Liver (tissue), 9 donors: ENCODE data around the gene ATXN7L1. TPM values are rescaled to one million over a fixed set of nuclear protein-coding genes. Genes with fewer than 3 reads are reported as not detected.

Experiments used
- DNase-seq: peaks from one replicate; pipeline ENCODE4 v3.0.0-alpha.2; 2017; ENCODE audit warnings: low spot score
- H3K27ac ChIP-seq, 2 donors: one replicate each; pipeline ENCODE4 v1.7.0; 2013; ENCODE audit warnings: inconsistent platforms in 2 of 2, low read length in 2 of 2, control low read depth in 1 of 2, low read depth in 1 of 2, mild to moderate bottlenecking in 1 of 2
- H3K27me3 ChIP-seq, 4 donors: one replicate each; pipeline versions ENCODE4 v1.6.1 to v1.7.0; 2013; ENCODE audit warnings: low read length in 3 of 4, inconsistent platforms in 1 of 4, mild to moderate bottlenecking in 1 of 4, moderate library complexity in 1 of 4; ENCODE audit not compliant: control insufficient read depth in 4 of 4, insufficient read depth in 4 of 4
- H3K36me3 ChIP-seq, 4 donors: one replicate each; pipeline versions ENCODE4 v1.6.1 to v1.7.0; 2013; ENCODE audit warnings: low read length in 3 of 4, mild to moderate bottlenecking in 3 of 4, low read depth in 1 of 4, moderate library complexity in 1 of 4; ENCODE audit not compliant: control insufficient read depth in 4 of 4, insufficient read depth in 3 of 4
- H3K4me1 ChIP-seq, 4 donors: one replicate each; pipeline versions ENCODE4 v1.6.1 to v1.7.0; 2013; ENCODE audit warnings: low read length in 3 of 4, mild to moderate bottlenecking in 3 of 4, moderate library complexity in 1 of 4; ENCODE audit not compliant: control insufficient read depth in 4 of 4, insufficient read depth in 4 of 4
- H3K4me3 ChIP-seq, 3 donors: one replicate each; pipeline versions ENCODE4 v1.6.1 to v1.7.0; 2013; ENCODE audit warnings: low read length in 3 of 3, control low read depth in 1 of 3, low read depth in 1 of 3, mild to moderate bottlenecking in 1 of 3
- H3K9ac ChIP-seq, 2 donors: one replicate each; pipeline ENCODE4 v1.7.0; 2013; ENCODE audit warnings: low read length in 2 of 2, mild to moderate bottlenecking in 2 of 2, moderate library complexity in 2 of 2, control low read depth in 1 of 2, low read depth in 1 of 2
- H3K9me3 ChIP-seq, 4 donors: one replicate each; pipeline versions ENCODE4 v1.6.1 to v1.7.0; 2013; ENCODE audit warnings: low read length in 3 of 4; ENCODE audit not compliant: control insufficient read depth in 4 of 4
- CTCF ChIP-seq: fragments of 150-350 bp; IDR thresholded peaks from 2 replicates; pipeline ENCODE4 v1.5.1; 2017; ENCODE audit warnings: improper control_type of control experiment, low read depth, low read length; ENCODE audit not compliant: missing input control
- EGR1 ChIP-seq, 2 donors: IDR thresholded peaks; 2 replicates each; pipeline ENCODE4 v1.6.1; 2016 to 2018; ENCODE audit warnings: antibody characterized with exemption in 2 of 2, low read depth in 2 of 2
- FOXA1 ChIP-seq: IDR thresholded peaks from 2 replicates; pipeline ENCODE4 v1.6.1; 2016; ENCODE audit warnings: antibody characterized with exemption
- FOXA2 ChIP-seq: IDR thresholded peaks from 2 replicates; pipeline ENCODE4 v1.6.1; 2016; ENCODE audit warnings: antibody characterized with exemption
- GABPA ChIP-seq, 2 donors: IDR thresholded peaks in 1 of 2; conservative IDR thresholded peaks in 1 of 2; 2 replicates each; pipeline ENCODE4 v1.6.1; 2016; ENCODE audit warnings: antibody characterized with exemption in 2 of 2, mild to moderate bottlenecking in 1 of 2, moderate library complexity in 1 of 2
- HNF4A ChIP-seq, 2 donors: conservative IDR thresholded peaks; 2 replicates each; pipeline ENCODE4 v1.6.1; 2016; ENCODE audit warnings: antibody characterized with exemption in 2 of 2, mild to moderate bottlenecking in 2 of 2
- HNF4G ChIP-seq: IDR thresholded peaks from 2 replicates; pipeline ENCODE4 v1.6.1; 2016; ENCODE audit warnings: antibody characterized with exemption
- JUND ChIP-seq, 2 donors: IDR thresholded peaks; 2 replicates each; pipeline ENCODE4 v1.6.1; 2016; ENCODE audit warnings: antibody characterized with exemption in 2 of 2
- NR2F2 ChIP-seq: IDR thresholded peaks from 2 replicates; pipeline ENCODE4 v1.6.1; 2016; ENCODE audit warnings: antibody characterized with exemption
- RAD21 ChIP-seq, 2 donors: IDR thresholded peaks; 2 replicates each; pipeline ENCODE4 v1.6.1; 2016; ENCODE audit warnings: antibody characterized with exemption in 2 of 2, mild to moderate bottlenecking in 2 of 2
- REST ChIP-seq: IDR thresholded peaks from 2 replicates; pipeline ENCODE4 v1.6.1; 2016; ENCODE audit warnings: antibody characterized with exemption, mild to moderate bottlenecking
- RXRA ChIP-seq, 2 donors: IDR thresholded peaks; 2 replicates each; pipeline ENCODE4 v1.6.1; 2017 to 2018; ENCODE audit warnings: antibody characterized with exemption in 2 of 2, mild to moderate bottlenecking in 1 of 2
- SP1 ChIP-seq: IDR thresholded peaks from 2 replicates; pipeline ENCODE4 v1.6.1; 2018; ENCODE audit warnings: antibody characterized with exemption, mild to moderate bottlenecking
- TAF1 ChIP-seq: conservative IDR thresholded peaks from 2 replicates; pipeline ENCODE4 v1.6.1; 2016; ENCODE audit warnings: antibody characterized with exemption, mild to moderate bottlenecking
- YY1 ChIP-seq: IDR thresholded peaks from 2 replicates; pipeline ENCODE4 v1.6.1; 2016; ENCODE audit warnings: antibody characterized with exemption, mild to moderate bottlenecking
- ZBTB33 ChIP-seq: IDR thresholded peaks from 2 replicates; pipeline ENCODE4 v1.6.1; 2016; ENCODE audit warnings: antibody characterized with exemption
- whole genome bisulfite sequencing: extraction: QIAGEN DNeasy Blood & Tissue Kit; methylation state at CpG from one replicate; pipeline ENCODE4 v1.1.7; 2013; 5-methylcytosine and 5-hydroxymethylcytosine counted together
- polyA plus RNA-seq, 2 donors: library from polyadenylated mRNA; stranded (reverse) in 1 of 2; unstranded in 1 of 2; fragments of 200-250 nt in 1 of 2; fragments of >200 nt in 1 of 2; fragmentation: Nextera tagmentation in 1 of 2; extraction: Ambion mirVana in 1 of 2; gene quantifications; one replicate each; pipeline versions ENCODE4 v1.2.1 to v1.2.3, GENCODE V29; 2013 to 2015
- total RNA-seq, 2 donors: library from RNA; depleted of rRNA; stranded (reverse); fragments of >200 nt; gene quantifications; one replicate each; pipeline ENCODE4 v1.2.3, GENCODE V29; 2014
- TF ChIP-seq, protein P1 (sequence below): IDR thresholded peaks from 2 replicates; pipeline ENCODE4 v1.6.1; 2016; ENCODE audit warnings: antibody characterized with exemption
- TF ChIP-seq, protein P2 (sequence below): IDR thresholded peaks from 2 replicates; pipeline ENCODE4 v1.6.1; 2016; ENCODE audit warnings: antibody characterized with exemption
- donor health status: healthy.
- donor health status: healthy.
- donor health status: healthy.
- donor health status: healthy.
- donor health status: healthy.

ATXN7L1 gene
- total and polyA plus RNA-seq, 4 donors: 2.1 to 7.4 (median 5.3) TPM

DNA sequence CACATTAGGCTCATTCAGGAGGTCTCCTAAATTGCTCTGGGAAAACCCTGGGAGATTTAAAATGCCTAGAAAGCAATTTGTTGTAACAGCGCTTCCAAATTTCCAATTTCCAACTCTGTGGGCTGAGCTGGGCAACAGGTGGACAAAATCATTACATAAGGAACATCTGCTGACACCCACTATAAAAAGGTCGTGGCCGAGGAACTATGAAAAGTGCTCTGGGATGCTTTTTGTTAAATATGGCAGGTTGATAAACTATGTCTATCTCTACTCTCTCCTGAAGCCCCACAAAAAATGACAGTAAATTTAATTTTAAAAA is 45.1 kb downstream of the ATXN7L1 start:
- no peaks in the 10 kb centered on the region for H3K27me3 ChIP-seq
- 97% methylated on average over 3 of the region's 3 CpGs for WGBS

GRCh38 chr7:105830405-105831301 is 45.7 kb downstream of the ATXN7L1 start:
- Histone ChIP-seq H3K9me3 (no peaks in the 10 kb centered on the region), H3K27ac (no peak overlapping the region), H3K9ac (no peak overlapping the region), H3K36me3 (no peaks in the 10 kb centered on the region), H3K27me3 (no peaks in the 10 kb centered on the region), H3K4me3 (no peak overlapping the region), H3K4me1 (peaks cover 0 to 21% (median 14%) of the 10 kb centered on the region in 4 donors)
- 77% methylated on average over 6 of the region's 6 CpGs for WGBS
- DNase-seq: no peak
- TF ChIP-seq JUND (IDR thresholded peaks at IDR 0.05) (no peak), HNF4A (conservative IDR thresholded peaks at IDR 0.05) (no peak), FOXA2 (no peak), RXRA (IDR thresholded peaks at IDR 0.05) (no peak), ZBTB33 (no peak), RAD21 (IDR thresholded peaks at IDR 0.05) (no peak), FOXA1 (no peak), GABPA (IDR thresholded peaks at IDR 0.05 in 1 of 2, conservative IDR thresholded peaks at IDR 0.05 in 1 of 2) (no peak), TAF1 (no peak), NR2F2 (no peak), YY1 (no peak), CTCF (no peak)
- TF ChIP-seq, protein P1, sequence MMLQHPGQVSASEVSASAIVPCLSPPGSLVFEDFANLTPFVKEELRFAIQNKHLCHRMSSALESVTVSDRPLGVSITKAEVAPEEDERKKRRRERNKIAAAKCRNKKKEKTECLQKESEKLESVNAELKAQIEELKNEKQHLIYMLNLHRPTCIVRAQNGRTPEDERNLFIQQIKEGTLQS: no peak
- TF ChIP-seq, protein P2, sequence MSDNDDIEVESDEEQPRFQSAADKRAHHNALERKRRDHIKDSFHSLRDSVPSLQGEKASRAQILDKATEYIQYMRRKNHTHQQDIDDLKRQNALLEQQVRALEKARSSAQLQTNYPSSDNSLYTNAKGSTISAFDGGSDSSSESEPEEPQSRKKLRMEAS: no peak

More for the DNA sequence above, 45.1 kb downstream of the ATXN7L1 start:
- H3K4me1 ChIP-seq: peaks cover 0 to 15% (median 9%) of the 10 kb centered on the region in 4 donors
- no peaks in the 10 kb centered on the region for H3K9me3 ChIP-seq
- no peak for TF ChIP-seq SP1
- TF ChIP-seq RXRA (IDR thresholded peaks at IDR 0.05): no peak
- TF ChIP-seq REST: no peak
- TF ChIP-seq JUND (IDR thresholded peaks at IDR 0.05): no peak
- no peak for TF ChIP-seq FOXA2
- TF ChIP-seq YY1: no peak
- no peak for TF ChIP-seq HNF4G
- TF ChIP-seq RAD21 (IDR thresholded peaks at IDR 0.05): no peak
- TF ChIP-seq EGR1 (IDR thresholded peaks at IDR 0.05; ENCODE audit: low read depth in 2 of 2): no peak
- H3K9ac ChIP-seq: no peak overlapping the region
- no peak overlapping the region for H3K4me3 ChIP-seq
- no peak overlapping the region for H3K27ac ChIP-seq
- H3K36me3 ChIP-seq: no peaks in the 10 kb centered on the region
- DNase-seq: no peak
